Mucosa of rectum (tissue), 2 donors: ENCODE results near the gene ZFHX3.

Experiments used
- H3K27ac ChIP-seq, 2 donors: one replicate each; pipeline ENCODE4 v1.7.0; 2013; ENCODE audit warnings: inconsistent platforms in 2 of 2, low read depth in 2 of 2, low read length in 2 of 2
- H3K27me3 ChIP-seq, 2 donors: one replicate each; pipeline ENCODE4 v1.7.0; 2013; ENCODE audit warnings: low read length in 2 of 2; ENCODE audit not compliant: control insufficient read depth in 2 of 2, insufficient read depth in 2 of 2
- H3K36me3 ChIP-seq, 2 donors: one replicate each; pipeline ENCODE4 v1.7.0; 2013; ENCODE audit warnings: low read length in 2 of 2; ENCODE audit not compliant: control insufficient read depth in 2 of 2, insufficient read depth in 2 of 2
- H3K4me1 ChIP-seq, 2 donors: one replicate each; pipeline ENCODE4 v1.7.0; 2013; ENCODE audit warnings: low read length in 2 of 2, mild to moderate bottlenecking in 1 of 2; ENCODE audit not compliant: control insufficient read depth in 2 of 2, insufficient read depth in 2 of 2
- H3K4me3 ChIP-seq, 2 donors: one replicate each; pipeline ENCODE4 v1.7.0; 2013; ENCODE audit warnings: low read length in 2 of 2
- H3K9ac ChIP-seq, 2 donors: one replicate each; pipeline ENCODE4 v1.7.0; 2013; ENCODE audit warnings: low read length in 2 of 2, low read depth in 1 of 2, mild to moderate bottlenecking in 1 of 2
- H3K9me3 ChIP-seq, 2 donors: one replicate each; pipeline ENCODE4 v1.7.0; 2013; ENCODE audit warnings: low read length in 2 of 2; ENCODE audit not compliant: control insufficient read depth in 2 of 2
- donor health status: healthy.
- donor health status: Normal muscosa, but diverticular disease.

Gene ZFHX3

GRCh38 chr16:73041676-73042075 lies 6.3 kb downstream of the ZFHX3 start:
- Histone ChIP-seq H3K27me3 (no peaks in the 10 kb centered on the region), H3K27ac (no peak overlapping the region), H3K4me1 (peaks cover 4 to 9% of the 10 kb centered on the region in 2 donors), H3K9me3 (no peaks in the 10 kb centered on the region), H3K36me3 (no peaks in the 10 kb centered on the region), H3K9ac (no peak overlapping the region), H3K4me3 (no peak overlapping the region)

- Histone ChIP-seq H3K36me3 (no peaks in the 10 kb centered on the region), H3K9ac (no peak overlapping the region), H3K4me1 (peaks cover 3 to 8% of the 10 kb centered on the region in 2 donors), H3K9me3 (no peaks in the 10 kb centered on the region), H3K27ac (no peak overlapping the region), H3K4me3 (no peak overlapping the region), H3K27me3 (no peaks in the 10 kb centered on the region)
These were observed 7.1 kb downstream of the ZFHX3 start for GRCh38 chr16:73040735-73041402.

- no peak overlapping the region for H3K27ac ChIP-seq
- no peaks in the 10 kb centered on the region for H3K36me3 ChIP-seq
- H3K9ac ChIP-seq, result no peak overlapping the region
- no peaks in the 10 kb centered on the region for H3K9me3 ChIP-seq
- no peak overlapping the region for H3K4me3 ChIP-seq
- H3K27me3 ChIP-seq, result no peaks in the 10 kb centered on the region
- H3K4me1 ChIP-seq, result peaks cover 2 to 9% of the 10 kb centered on the region in 2 donors
These were observed 7.8 kb downstream of the ZFHX3 start for GRCh38 chr16:73040136-73040535.

- H3K27ac ChIP-seq, result no peak overlapping the region
- H3K9ac ChIP-seq, result no peak overlapping the region
- H3K27me3 ChIP-seq, result no peaks in the 10 kb centered on the region
- H3K4me3 ChIP-seq, result no peak overlapping the region
- H3K36me3 ChIP-seq, result no peaks in the 10 kb centered on the region
- peaks cover 2 to 10% of the 10 kb centered on the region in 2 donors for H3K4me1 ChIP-seq
- H3K9me3 ChIP-seq, result no peaks in the 10 kb centered on the region
These were observed 9.9 kb downstream of the ZFHX3 start for GRCh38 chr16:73037845-73038570.

- no peaks in the 10 kb centered on the region for H3K36me3 ChIP-seq
- H3K4me1 ChIP-seq, result peaks cover 7 to 12% of the 10 kb centered on the region in 2 donors
- no peaks in the 10 kb centered on the region for H3K27me3 ChIP-seq
- H3K9ac ChIP-seq, result no peak overlapping the region
- H3K9me3 ChIP-seq, result no peaks in the 10 kb centered on the region
- no peak overlapping the region for H3K4me3 ChIP-seq
- H3K27ac ChIP-seq, result no peak overlapping the region
These were observed 10.6 kb downstream of the ZFHX3 start for GRCh38 chr16:73037331-73037745.

- Histone ChIP-seq H3K36me3 (no peaks in the 10 kb centered on the region), H3K27ac (no peak overlapping the region), H3K4me1 (peaks cover 7 to 12% of the 10 kb centered on the region in 2 donors), H3K9ac (no peak overlapping the region), H3K27me3 (no peaks in the 10 kb centered on the region), H3K4me3 (no peak overlapping the region), H3K9me3 (no peaks in the 10 kb centered on the region)
These were observed 11.7 kb downstream of the ZFHX3 start for GRCh38 chr16:73036074-73036826.

GRCh38 chr16:73034374-73034773 lies 13.6 kb downstream of the ZFHX3 start:
- Histone ChIP-seq H3K36me3 (no peaks in the 10 kb centered on the region), H3K27me3 (no peaks in the 10 kb centered on the region), H3K4me1 (peaks cover 7 to 12% of the 10 kb centered on the region in 2 donors), H3K27ac (no peak overlapping the region), H3K9ac (no peak overlapping the region), H3K4me3 (no peak overlapping the region), H3K9me3 (no peaks in the 10 kb centered on the region)

- no peaks in the 10 kb centered on the region for H3K9me3 ChIP-seq
- H3K36me3 ChIP-seq, result no peaks in the 10 kb centered on the region
These were observed 14.5 kb downstream of the ZFHX3 start for GRCh38 chr16:73033271-73033998.

GRCh38 chr16:73032541-73033270 lies 15.2 kb downstream of the ZFHX3 start:
- Histone ChIP-seq H3K9ac (no peak overlapping the region), H3K4me3 (no peak overlapping the region), H3K36me3 (no peaks in the 10 kb centered on the region), H3K27me3 (no peaks in the 10 kb centered on the region), H3K9me3 (no peaks in the 10 kb centered on the region), H3K27ac (no peak overlapping the region), H3K4me1 (peaks cover 7 to 15% of the 10 kb centered on the region in 2 donors)

More at GRCh38 chr16:73033271-73033998, 14.5 kb downstream of the ZFHX3 start:
- H3K9ac ChIP-seq, result no peak overlapping the region
- H3K27me3 ChIP-seq, result no peaks in the 10 kb centered on the region
- no peak overlapping the region for H3K4me3 ChIP-seq
- no peak overlapping the region for H3K27ac ChIP-seq
- peaks cover 7 to 12% of the 10 kb centered on the region in 2 donors for H3K4me1 ChIP-seq
